Measurements from ENCODE around the gene LCNL1. TPM values are rescaled to one million over a fixed set of nuclear protein-coding genes. Genes with fewer than 3 reads are reported as not detected.

Gene LCNL1
- total RNA-seq, 2 donors from 2014 or later: 0.41 to 22.5 TPM

- Histone ChIP-seq H3K27me3 (replicated peaks; ENCODE audit: insufficient read depth) (no peaks in the 10 kb centered on the region), H3K27ac (no peak overlapping the region), H3K9me3 (no peaks in the 10 kb centered on the region), H3K36me3 (no peaks in the 10 kb centered on the region), H3K4me3 (no peak overlapping the region), H3K4me1 (replicated peaks) (no peaks in the 10 kb centered on the region)
- WGBS: 93% methylated on average over 36 of the region's 36 CpGs
- intact Hi-C loops (cut with DNase I): no loop called here
- TF ChIP-seq POLR2A (IDR thresholded peaks at IDR 0.05) (no peak), CTCF (IDR thresholded peaks at IDR 0.05) (no peak), POLR2AphosphoS5 (IDR thresholded peaks at IDR 0.05) (no peak)
- DNase-seq (ENCODE audit: low spot score): no peak
Observed at GRCh38 chr9:137014776-137015539, 32.2 kb downstream of the LCNL1 start.

GRCh38 chr9:137015540-137015930 is 32.7 kb downstream of the LCNL1 start:
- TF ChIP-seq CTCF (IDR thresholded peaks at IDR 0.05) (no peak), POLR2A (IDR thresholded peaks at IDR 0.05) (no peak), POLR2AphosphoS5 (IDR thresholded peaks at IDR 0.05) (no peak)
- no peaks in the 10 kb centered on the region for H3K36me3 ChIP-seq
- no peaks in the 10 kb centered on the region for H3K4me1 ChIP-seq (replicated peaks)
- WGBS: 97% methylated on average over 25 of the region's 25 CpGs
- no peaks in the 10 kb centered on the region for H3K9me3 ChIP-seq
- no peaks in the 10 kb centered on the region for H3K27me3 ChIP-seq (replicated peaks; ENCODE audit: insufficient read depth)
- no peak overlapping the region for H3K4me3 ChIP-seq
- intact Hi-C loops (cut with DNase I): no loop called here
- DNase-seq (ENCODE audit: low spot score): no peak
- H3K27ac ChIP-seq: no peak overlapping the region

- Histone ChIP-seq H3K9me3 (no peaks in the 10 kb centered on the region), H3K4me3 (no peak overlapping the region), H3K27me3 (replicated peaks; ENCODE audit: insufficient read depth) (no peaks in the 10 kb centered on the region), H3K4me1 (replicated peaks) (no peaks in the 10 kb centered on the region), H3K36me3 (no peaks in the 10 kb centered on the region), H3K27ac (no peak overlapping the region)
- no peak for DNase-seq (ENCODE audit: low spot score)
- TF ChIP-seq POLR2A (IDR thresholded peaks at IDR 0.05) (no peak), POLR2AphosphoS5 (IDR thresholded peaks at IDR 0.05) (no peak), CTCF (IDR thresholded peaks at IDR 0.05) (no peak)
- 95% methylated on average over 21 of the region's 21 CpGs for WGBS
- intact Hi-C loops (cut with DNase I): no loop called here
Observed at GRCh38 chr9:137015976-137016375, 33.2 kb downstream of the LCNL1 start.

GRCh38 chr9:137016436-137016835 is 33.6 kb downstream of the LCNL1 start:
- 96% methylated on average over 11 of the region's 16 CpGs for WGBS
- Histone ChIP-seq H3K4me1 (replicated peaks) (no peaks in the 10 kb centered on the region), H3K27me3 (replicated peaks; ENCODE audit: insufficient read depth) (no peaks in the 10 kb centered on the region), H3K36me3 (no peaks in the 10 kb centered on the region), H3K4me3 (no peak overlapping the region), H3K27ac (no peak overlapping the region), H3K9me3 (no peaks in the 10 kb centered on the region)
- intact Hi-C loops (cut with DNase I): no loop called here
- TF ChIP-seq CTCF (IDR thresholded peaks at IDR 0.05) (no peak), POLR2AphosphoS5 (IDR thresholded peaks at IDR 0.05) (no peak), POLR2A (IDR thresholded peaks at IDR 0.05) (no peak)
- DNase-seq (ENCODE audit: low spot score): no peak

- 95% methylated on average over 24 of the region's 28 CpGs for whole genome bisulfite sequencing
- Histone ChIP-seq H3K4me3 (no peak overlapping the region), H3K36me3 (no peaks in the 10 kb centered on the region), H3K9me3 (no peaks in the 10 kb centered on the region), H3K4me1 (replicated peaks) (no peaks in the 10 kb centered on the region), H3K27me3 (replicated peaks; ENCODE audit: insufficient read depth) (no peaks in the 10 kb centered on the region), H3K27ac (no peak overlapping the region)
- DNase-seq (ENCODE audit: low spot score): no peak
- no peak for TF ChIP-seq POLR2A (IDR thresholded peaks at IDR 0.05)
- TF ChIP-seq CTCF (IDR thresholded peaks at IDR 0.05): no peak
- TF ChIP-seq POLR2AphosphoS5 (IDR thresholded peaks at IDR 0.05): no peak
- intact Hi-C loops (cut with DNase I): no loop called here
Observed at GRCh38 chr9:137017071-137017470, 34.3 kb downstream of the LCNL1 start.

Data from prostate gland (tissue), 2 donors.